Measurements from ENCODE around the gene GADL1.

The GADL1 gene

GRCh38 chr3:30873671-30874070 is 20.8 kb downstream of the GADL1 start:
- DNase-seq: no peak

- DNase-seq: no peak
These were observed 21.6 kb downstream of the GADL1 start for GRCh38 chr3:30872879-30873278.

GRCh38 chr3:30871720-30872119 is 22.7 kb downstream of the GADL1 start:
- DNase-seq: no peak

GRCh38 chr3:30864836-30865235 is 29.6 kb downstream of the GADL1 start:
- no peak for DNase-seq

DNA sequence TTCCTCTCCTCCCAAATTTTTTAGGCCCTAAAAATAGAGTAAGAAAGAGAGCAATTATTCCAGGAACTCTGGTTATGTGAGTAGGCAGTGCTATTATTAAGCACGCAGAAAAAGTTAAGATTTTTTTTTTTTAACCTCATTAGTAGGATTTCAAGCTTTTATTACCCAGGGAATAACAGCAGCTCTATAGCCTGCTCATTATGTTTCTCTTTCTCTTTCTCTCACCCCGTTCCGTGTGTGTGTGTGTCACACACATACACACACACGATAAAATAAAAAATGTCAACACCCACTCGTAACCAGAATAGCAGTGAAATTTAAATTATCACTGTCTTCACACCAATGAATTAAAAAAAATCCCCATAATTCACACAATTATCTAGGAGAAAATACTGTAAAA is 30.3 kb downstream of the GADL1 start:
- no peak for DNase-seq

GRCh38 chr3:30862004-30862403 is 32.5 kb downstream of the GADL1 start:
- DNase-seq: no peak

DNA sequence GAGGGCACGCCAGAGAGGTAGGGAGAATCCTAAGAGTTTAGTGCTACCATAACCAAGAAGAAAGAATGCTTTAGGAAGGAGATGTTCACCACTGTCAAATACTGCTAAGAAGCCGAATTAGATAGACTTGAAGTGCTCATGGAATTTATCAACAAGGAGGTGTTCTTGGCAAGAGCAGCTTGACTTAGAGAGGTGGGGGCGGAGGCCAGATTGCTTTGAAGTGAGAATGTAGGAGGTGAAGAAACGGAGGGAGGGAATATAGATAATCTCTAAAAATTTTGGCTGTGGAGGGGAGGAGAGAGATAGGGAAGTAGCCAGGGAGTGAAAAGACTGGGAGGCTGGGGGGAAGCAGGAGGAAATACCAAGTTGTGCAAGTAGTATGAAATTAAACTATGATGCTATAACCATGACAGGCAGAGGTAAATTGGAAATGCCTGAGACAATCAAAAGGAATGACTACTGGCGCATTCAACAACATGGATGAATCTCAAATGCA is 35.5 kb downstream of the GADL1 start:
- no peak for DNase-seq

GRCh38 chr3:30855400-30856292 is 38.8 kb downstream of the GADL1 start:
- DNase-seq: no peak

DNA sequence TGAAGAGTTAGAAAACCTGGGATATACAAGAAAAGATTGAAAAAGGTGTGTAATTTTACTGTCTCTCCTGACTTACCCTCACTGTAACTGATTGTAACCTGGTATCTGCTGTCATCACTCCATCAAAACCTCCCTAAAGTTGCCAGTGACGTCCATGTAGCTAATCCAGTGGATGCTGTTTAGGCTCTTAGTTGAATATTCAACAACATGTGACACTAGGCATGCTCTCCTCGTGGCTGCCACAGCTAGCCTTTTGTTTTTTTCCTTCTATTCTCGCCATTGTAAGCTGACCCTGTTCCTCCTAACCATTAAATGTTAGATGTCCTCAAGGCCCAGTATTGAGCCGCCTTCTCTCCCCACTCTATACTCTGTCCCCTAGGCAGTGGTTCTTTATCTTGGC is 41.6 kb downstream of the GADL1 start:
- no peak for DNase-seq

DNA sequence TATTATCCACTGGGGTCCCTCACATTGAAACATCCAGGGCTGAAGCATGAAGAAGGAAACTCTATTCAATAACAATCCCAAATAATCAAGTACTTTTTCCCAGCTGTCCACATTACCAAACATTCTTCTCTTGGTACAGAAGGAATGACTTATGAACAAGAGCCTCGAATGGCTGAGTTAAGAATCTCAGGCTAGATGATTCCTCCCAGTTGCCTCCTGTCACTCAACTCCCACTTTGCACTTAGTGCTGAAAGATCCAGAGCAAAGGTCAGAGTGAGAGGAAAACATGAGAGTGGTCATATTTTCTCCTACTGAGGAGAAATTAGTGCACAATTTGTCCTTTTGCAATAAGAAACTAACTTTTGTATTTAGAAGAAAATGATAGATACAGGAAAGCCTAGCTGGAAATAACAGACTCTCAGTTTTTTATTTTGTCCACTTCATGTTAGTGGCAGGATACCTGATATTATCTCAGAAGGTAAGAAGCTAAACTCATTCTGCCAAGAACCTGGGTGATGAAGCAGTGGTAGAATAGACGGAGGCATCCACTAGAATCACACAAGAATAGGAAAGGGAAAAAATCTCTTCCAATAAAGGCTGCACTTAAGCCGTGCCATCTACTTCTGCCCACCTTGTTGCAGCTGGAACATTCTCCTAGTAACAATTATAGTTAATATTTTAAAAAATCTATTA is 46.2 kb downstream of the GADL1 start:
- DNase-seq: no peak

- no peak for DNase-seq
These were observed 46.9 kb downstream of the GADL1 start for GRCh38 chr3:30847592-30847991.

DNA sequence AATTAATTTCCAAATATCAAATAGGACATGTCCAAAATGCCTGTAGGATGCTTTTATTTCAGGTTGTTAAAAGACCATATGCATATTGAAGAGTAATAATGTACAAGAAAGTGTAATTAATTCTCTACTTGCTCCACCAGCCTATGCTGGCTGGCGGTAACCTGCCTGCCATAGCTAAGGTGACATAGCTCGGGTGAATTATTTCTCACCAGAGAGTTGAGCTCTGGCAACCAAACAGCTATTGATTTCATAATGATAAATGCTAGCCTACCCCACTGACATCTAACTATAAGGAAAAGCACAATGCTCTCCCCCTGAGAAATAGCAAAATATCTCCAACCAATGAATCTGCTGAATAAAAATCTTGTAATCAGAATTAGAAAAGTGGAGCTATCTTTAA is 48.9 kb downstream of the GADL1 start:
- DNase-seq: no peak

- DNase-seq: no peak
These were observed 50.6 kb downstream of the GADL1 start for GRCh38 chr3:30843877-30844276.

- no peak for DNase-seq
These were observed 58.3 kb downstream of the GADL1 start for GRCh38 chr3:30836141-30836540.

DNA sequence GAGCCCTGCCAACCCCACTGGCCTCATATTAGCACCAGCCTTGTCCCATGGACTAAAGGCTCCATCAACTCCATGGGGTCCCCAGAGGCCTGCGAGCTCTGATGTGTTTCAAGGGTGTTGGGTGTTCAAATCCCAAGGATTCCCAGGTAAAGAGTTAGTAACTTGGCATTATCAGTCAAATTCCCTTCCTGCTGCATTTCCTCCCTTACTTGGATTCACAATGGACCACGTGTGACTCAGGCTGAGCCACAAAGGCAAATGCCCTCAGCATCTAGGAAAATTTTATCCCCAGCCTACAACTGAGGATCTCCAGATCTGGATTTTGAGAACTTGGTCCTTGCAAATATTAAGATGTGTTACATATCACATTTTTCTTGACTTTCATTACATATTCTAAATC is 58.8 kb downstream of the GADL1 start:
- DNase-seq: no peak

DNA sequence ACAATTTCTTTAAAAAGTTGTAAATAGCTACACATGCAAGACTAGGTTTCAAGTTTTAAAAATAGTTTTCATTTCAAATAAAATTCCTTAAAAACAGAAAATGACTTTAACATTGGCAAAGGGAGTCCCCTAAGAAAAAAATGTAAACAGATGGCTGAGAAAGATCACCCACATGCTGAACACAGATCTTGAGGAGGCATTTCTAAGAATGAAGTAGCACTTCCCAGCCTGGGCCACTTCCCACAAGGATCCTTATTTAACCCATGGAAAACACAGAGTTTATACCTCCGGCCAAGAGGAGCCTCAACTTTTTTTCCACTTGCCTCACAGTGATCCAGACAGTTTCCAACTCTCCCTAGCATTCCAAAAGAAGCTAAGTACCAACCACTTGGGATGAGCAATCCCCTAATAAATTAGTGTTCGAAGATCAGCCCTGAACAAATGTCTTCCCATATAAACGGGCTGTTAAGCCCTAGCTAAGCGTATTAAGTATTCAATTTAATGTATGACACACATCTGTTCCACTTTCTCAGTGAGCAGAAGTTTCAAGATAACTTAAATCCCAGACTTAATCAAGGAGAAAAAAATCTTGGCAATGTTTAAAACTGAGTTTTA is 61.4 kb downstream of the GADL1 start:
- no peak for DNase-seq

DNA sequence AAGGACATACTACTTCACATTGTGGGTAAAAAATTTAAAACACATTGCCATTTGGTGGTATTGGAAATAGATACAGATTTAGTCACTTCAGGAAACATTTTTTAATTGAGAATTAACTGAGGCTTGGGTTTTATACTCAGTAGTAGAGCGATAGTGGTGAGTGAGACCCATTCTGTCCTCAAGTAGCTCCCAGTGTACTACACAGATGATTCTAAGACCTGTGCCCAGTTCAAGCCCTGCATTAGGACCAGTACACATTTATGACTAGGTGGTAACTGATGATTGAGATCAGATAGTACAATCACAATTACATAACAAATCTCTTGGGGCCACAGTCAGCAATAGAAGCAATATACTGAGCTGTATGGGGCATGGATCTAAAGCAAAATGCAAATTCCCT is 67.4 kb downstream of the GADL1 start:
- DNase-seq: no peak

DNA sequence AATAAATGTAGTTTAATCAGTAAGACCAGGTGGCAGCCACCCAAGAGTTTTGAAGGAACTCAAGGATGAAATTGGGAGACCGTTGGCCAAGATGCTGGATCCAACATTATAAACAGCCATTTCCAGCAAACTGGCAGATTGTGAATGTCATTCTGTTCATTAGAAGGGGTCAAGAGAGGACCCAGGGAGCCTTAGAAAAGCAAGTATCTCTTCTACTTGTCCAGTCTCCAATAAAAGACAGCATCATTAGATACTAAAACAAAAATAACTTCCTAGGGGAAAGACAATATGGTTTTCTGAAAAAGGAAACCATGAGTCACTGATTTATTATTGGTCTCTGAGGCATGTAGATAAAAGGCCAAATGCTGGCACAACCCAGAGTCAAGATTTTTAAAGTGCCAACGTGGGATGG is 67.9 kb downstream of the GADL1 start:
- DNase-seq: no peak

DNA sequence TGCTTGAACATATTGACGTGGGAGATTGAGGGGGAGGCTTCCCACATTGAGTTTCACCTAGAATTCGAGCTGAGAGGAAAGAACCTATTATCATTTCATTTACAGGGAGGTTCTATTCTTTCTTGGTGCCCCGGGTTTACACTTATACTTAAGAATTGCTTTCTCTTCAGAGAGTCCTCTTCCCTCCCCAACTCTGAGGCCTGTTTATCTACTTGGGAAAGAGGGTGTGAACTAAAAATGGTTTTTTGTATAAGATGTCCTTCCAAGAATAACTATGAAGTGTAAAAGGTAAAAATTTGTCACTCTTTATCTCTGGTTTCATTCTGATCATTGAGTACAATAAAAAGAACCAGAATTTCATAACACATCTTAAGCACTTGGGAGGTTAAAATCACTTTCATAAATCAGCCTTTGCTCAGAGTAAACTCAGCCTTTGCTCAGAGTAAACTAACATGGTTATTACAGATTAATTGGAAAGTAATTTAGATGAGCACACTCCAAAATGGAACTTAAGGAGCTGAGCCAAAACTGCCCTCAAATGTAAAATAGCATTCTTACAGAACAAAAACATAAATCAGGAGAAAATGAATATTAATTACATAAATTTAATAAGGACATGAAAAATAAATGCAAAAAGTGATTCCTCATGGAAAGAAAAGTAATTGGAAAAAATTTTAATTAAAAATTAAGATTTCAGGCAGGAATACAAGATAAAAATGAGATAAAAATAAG is 75.2 kb downstream of the GADL1 start:
- no peak for DNase-seq

- DNase-seq: no peak
These were observed 80.7 kb downstream of the GADL1 start for GRCh38 chr3:30813734-30814133.

GRCh38 chr3:30811151-30811795 is 83.2 kb downstream of the GADL1 start:
- no peak for DNase-seq

DNA sequence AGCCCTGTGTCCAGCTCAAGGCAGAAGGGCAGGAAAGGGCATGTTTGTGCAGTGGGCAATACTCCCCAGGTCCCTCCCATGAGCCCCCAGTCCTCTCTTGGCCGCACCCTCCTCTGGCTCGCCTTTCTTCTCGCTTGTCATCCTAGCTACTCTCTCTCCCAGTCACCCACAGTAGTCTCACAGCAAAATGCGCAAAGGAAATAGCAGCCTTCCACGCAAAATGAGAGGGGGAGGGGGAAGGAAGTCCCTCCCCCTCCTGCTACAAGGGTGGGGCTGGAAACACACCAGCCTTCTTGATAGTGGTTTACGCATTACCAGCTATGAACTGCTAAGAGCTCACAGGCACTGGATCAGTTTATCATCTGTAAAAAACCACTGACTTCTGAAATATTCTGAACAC is 83.8 kb downstream of the GADL1 start:
- no peak for DNase-seq

DNA sequence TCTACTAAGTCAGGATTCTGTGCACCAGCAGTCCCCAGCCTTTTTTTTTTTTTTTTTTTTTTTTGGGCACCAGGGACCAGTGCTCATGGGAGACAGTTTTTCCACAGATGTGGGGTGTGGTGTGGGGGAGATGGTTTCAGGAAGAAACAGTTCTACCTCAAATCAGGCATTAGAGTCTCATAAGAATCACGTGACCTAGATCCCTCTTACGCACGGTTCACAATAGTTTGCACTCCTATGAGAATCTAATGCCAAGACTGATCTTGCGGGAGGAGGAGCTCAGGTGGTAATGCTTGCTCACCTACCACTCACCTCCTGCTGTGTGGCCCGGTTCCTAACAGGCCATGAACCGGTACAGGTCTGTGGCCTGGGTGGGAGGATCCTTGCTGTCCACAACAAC is 88.8 kb downstream of the GADL1 start:
- no peak for DNase-seq
